HG03571 (cell line): Measurements from ENCODE around the gene SATB2.

ENCODE experiments used
- ATAC-seq: cut with Tn5 transposase; IDR thresholded peaks from one replicate; pipeline ENCODE4 v1.9.1; 2021; ENCODE audit not compliant: unreplicated experiment

SATB2 gene

DNA sequence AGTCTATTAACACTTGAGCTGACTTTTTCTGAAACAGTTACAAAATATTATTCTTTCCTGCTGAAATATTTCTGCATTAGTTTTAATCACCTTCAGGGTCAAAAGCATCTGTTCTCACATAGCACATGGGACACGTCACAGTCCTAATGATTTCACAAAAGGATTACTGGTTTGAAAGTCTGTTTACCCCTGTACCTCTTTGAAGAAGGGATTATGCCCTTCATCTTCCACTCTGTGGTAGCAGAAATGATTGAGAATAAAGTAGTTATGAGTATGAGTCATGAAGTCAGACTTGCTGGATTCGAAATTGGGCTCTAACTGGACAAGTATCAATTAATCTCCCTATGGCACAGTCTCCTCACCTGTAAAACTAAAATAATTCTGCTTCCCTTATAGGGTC is 121.2 kb downstream of the SATB2 start:
- no peak for ATAC-seq

DNA sequence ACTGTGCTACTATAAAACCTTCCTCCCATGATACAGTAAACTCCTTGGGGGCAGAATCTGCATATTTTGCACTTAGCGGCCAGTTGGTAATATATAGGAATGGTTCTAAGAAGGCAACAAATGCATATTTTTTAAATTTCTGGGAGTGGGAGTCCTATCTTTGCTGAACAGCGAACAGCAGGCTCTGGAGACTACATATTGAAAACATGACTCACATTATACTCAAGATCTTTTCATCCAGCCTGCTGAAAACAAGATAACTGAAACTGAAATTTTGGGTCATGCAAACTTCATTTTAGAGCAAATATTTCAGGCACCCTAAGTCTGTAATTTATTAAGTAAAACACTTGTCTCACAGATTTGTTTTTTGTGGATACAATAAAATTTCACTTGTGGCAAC is 122.2 kb downstream of the SATB2 start:
- no peak for ATAC-seq

DNA sequence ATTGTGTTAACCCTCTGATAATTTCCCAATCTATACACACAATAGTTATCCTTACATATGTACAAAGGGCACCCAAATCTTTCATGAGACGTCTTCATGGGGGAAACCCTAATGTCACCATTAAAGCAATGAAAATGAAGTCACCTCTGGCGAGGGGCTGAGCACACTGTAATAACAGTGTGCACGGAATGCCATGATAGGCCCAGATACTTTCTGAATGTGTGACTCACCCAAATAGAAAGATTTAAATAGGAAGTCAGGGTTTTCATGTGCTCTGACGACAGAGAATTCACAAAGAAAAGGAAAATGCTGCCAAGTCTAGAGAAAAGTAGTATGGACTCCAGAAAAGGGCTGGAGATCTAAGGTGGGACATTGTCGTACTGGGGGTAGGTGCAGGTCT is 128.3 kb downstream of the SATB2 start:
- no peak for ATAC-seq

DNA sequence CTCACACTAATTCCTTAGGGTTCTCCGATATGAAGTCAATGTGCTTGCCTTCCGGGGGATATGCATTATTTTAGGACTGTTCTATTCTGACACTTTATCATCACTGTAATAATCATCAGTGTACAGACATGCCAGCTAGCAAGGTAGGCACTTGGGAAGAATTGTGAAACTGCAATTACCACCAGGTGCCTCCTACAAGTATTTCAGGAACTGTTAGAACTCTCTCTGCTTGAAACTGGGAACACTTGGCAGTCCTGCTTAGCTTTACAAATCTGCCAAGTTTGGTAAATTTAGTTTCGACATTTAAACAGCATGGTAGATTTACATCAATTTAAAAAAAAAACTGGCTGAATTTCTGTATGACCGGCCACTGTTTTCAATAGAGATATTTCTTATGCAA is 128.7 kb downstream of the SATB2 start:
- ATAC-seq: no peak

DNA sequence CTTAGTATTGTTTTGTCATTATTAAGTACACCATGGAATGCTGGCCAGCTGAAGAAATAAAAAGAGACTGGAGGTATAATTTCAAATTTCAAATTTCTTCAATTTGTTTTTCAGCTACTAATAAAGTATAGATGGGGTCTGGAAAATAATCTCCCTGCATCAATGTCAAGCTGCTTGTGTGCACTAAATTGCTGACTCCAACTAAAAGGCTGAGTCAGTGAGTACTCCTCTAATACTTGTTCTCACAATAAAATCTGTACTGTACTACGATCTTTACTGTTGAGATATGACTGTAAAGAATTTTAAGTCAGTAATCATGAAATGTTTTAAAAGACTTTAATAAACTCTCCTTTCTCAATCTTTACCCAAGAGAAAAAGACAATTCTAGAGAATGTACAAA is 131.9 kb downstream of the SATB2 start:
- ATAC-seq: no peak

- ATAC-seq: no peak
These were observed 135.6 kb downstream of the SATB2 start for GRCh38 chr2:199322151-199322550.

DNA sequence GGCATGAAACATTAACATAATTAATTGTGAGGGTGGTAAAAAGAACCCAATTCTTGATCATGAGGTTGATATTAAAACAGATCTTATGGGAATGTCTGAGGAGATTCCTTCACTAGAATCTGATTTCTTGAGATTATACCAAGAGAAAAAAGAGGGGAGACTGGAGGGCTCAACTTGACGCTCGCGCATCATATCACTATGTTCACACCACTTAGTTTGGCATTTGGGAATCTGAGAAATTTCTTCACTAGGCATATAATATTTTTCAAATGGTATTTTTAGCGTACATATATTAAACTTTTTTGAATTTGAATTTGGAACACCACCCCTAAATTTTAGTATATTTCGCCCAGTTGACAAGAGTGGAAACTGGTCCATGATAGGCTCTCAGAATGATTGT is 140.1 kb downstream of the SATB2 start:
- no peak for ATAC-seq

GRCh38 chr2:199316851-199317250 is 140.9 kb downstream of the SATB2 start:
- ATAC-seq: no peak

GRCh38 chr2:199315299-199316179 is 142.2 kb downstream of the SATB2 start:
- no peak for ATAC-seq

DNA sequence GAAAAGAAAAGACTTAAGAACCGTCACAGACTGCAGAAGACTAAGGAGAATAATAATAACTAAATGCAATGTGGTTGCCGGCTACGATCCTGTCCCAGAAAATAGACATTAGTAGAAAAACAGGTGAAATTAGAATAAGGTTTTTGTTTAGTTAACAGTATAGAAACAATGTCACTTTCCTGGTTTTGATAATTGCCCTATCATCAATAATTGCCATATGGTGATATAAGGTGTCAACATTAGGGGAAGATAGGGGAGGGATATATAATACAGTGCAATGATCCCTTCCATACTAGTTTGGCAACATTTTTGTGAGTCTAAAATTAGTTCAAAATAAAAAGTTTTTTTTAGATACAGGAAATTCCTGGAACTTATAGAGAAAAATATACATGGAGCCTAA is 144.8 kb downstream of the SATB2 start:
- ATAC-seq: no peak

DNA sequence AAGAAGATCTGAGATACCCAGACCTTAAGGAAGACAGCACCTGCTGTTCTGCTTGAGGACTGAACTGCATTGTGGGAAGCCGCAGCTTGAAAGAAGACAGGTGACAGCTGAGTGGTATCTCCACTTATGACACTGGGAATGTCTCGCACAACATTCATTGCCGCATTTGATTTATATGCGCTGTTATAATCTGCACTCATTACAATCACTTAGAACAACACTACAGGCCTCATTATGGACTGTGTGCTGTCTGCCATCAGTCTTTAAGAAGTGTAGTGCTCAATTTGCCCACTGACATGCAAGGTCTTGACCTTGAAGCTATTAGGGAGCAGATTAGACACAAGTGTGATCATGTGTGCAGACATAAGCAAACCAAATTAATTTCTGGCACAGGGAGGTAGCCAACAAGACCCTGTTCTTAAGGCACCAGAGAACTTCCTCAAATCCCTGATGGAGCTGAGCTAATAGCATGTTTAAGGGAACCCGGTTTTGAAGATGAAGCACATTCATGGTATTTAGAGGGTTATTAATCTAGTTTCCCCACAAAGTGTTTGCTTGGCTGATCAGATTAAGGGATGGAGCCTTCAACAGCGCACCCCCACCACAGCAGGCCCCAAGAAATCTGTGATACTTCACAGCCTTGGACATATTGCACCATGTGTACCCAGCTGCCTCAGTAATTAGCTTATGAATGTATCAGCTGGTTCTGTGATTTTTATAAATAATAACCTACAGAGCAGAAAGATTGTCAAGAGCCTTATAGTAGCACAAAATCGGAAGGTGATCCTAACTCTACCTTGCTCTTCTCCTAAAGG is 146.8 kb downstream of the SATB2 start:
- no peak for ATAC-seq

DNA sequence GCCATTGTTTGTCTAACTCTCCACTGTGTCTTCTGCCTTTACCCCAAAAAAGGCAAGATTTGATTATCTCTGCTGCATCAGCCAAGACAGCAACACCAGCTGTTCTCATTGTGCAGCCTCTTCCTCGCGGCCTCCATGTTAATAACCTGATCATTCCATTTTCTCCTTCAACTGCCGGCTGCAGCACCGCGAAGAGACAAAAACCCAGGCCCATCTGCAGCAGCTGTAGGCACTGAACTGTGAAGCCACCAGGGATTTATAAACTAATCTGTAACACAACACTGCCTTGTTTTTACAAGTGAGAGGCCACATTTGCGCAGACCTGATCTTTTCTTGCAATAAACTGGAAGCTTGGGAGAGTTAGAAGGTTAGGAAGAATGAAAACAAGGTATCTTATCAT is 147.8 kb downstream of the SATB2 start:
- no peak for ATAC-seq

DNA sequence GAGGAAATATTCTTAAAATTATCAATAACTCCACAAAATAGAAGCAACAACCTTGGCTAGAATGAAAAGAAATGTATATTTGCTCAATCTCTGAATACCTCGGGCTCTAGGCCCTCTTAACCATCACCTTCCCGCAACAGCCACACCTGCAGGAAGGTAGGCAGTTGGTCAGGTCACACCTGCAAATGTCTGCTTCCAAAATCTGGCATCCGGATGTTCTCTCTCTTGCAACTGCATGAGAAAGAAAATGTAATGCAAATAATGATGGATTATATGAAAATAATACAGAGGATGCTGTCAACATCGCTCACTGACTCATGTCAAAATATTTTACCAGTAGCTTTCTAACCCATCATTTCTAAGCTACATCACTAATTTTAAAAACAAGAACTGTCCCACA is 148.3 kb downstream of the SATB2 start:
- ATAC-seq: no peak

- ATAC-seq: no peak
These were observed 149.2 kb downstream of the SATB2 start for GRCh38 chr2:199308567-199308966.

- ATAC-seq: no peak
These were observed 150.3 kb downstream of the SATB2 start for GRCh38 chr2:199307461-199307860.

DNA sequence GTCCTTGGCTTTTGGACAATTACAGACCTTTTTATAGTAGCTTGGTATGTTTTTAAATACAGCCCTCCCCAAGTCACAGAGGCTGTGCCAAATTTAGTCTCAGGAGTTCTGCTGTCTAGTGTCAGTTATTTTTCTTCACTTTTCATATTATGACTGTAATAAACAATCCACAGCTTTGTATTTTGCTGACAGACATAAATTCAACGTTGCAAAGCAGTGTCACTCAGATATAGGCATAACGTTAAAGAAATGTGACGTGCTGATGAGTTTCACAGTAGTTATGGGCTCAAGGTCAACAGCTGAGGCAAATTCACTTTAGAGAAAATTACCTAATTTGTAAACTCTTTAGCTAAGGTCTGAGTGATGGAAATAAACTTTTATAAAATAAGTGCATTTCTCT is 151.6 kb downstream of the SATB2 start:
- ATAC-seq: no peak

DNA sequence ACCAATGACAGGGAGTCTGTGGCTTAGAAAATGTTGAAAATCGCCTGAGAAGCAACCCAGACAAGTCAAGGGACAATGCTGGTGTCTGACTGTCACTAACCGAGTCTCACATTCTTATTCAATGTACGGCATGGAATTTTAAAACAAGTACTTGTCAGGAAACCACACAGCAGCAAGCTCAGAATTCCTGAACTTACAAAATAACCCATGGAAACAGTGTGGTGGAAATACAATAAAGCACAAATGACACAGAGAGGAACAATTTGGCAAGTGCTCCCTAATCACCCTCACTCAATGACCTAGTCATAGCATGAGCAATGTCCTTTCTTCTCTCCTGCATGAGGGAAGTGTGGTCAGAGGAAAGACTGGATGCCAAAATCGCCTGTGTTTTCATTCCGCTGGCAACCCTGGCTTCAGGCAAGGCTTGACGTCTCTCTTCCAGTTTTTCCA is 154.0 kb downstream of the SATB2 start:
- ATAC-seq: no peak

GRCh38 chr2:199302851-199303250 is 154.9 kb downstream of the SATB2 start:
- no peak for ATAC-seq

GRCh38 chr2:199288424-199288823 is 169.3 kb downstream of the SATB2 start:
- ATAC-seq: no peak

GRCh38 chr2:199282309-199282708 is 175.4 kb downstream of the SATB2 start:
- ATAC-seq: no peak

DNA sequence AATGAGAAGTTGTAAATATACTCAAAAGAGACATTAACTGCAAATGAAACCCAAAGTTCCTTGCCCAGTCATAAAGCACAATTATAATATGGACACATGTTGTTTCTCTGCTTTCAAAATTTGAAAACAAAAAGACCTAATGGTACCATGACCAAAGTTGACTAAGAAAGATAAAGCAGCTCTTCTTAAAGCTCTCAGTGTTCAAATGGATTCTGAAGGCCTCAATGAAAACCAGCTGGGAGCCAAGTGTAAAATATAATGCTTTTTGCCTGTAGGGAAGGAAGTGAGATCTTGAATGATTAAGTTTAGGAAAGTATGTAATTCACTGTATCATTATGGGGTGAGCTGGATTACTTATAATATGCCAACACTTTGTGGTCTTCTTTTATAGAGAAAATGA is 178.6 kb downstream of the SATB2 start:
- ATAC-seq: no peak

DNA sequence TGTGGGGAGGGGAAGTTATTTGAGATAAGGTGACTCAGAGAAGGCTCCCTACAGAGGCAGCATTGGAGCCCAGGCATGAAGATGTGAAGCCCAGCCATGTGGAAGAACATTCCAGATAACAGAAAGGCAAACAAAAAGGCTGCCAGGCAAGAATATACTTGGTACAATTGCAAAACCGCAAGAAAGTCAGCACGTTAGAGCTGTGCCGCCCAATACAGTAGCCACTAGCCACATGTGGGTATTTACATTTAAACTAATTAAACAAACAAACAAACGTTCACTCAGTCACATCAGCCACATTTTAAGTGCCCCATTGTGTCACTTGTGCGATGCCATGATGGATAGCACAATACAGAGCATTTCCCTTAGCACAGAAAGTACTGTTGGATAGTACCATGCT is 179.6 kb downstream of the SATB2 start:
- no peak for ATAC-seq
